ENCODE data around the gene NWD2.
A peak's percentile ranks its signal among the peaks of the same experiment; 100 is the strongest.

Gene NWD2

GRCh38 chr4:37439809-37440474 lies 195.4 kb downstream of the NWD2 start:
- no peak for DNase-seq (ENCODE audit: low spot score)

GRCh38 chr4:37440501-37440900 lies 196.0 kb downstream of the NWD2 start:
- no peak for DNase-seq (ENCODE audit: low spot score)

GRCh38 chr4:37441231-37442061 lies 196.9 kb downstream of the NWD2 start:
- no peak for DNase-seq (ENCODE audit: low spot score)

GRCh38 chr4:37442062-37442323 lies 197.4 kb downstream of the NWD2 start:
- no peak for DNase-seq (ENCODE audit: low spot score)

- DNase-seq (ENCODE audit: low spot score) = no peak
Measured at GRCh38 chr4:37443137-37443536, 198.6 kb downstream of the NWD2 start.

- DNase-seq (ENCODE audit: low spot score) = no peak
Measured at GRCh38 chr4:37445023-37445422, 200.5 kb downstream of the NWD2 start.

- no peak for DNase-seq (ENCODE audit: low spot score)
Measured at GRCh38 chr4:37446016-37446415, 201.5 kb downstream of the NWD2 start.

GRCh38 chr4:37447886-37448285 lies 203.3 kb downstream of the NWD2 start:
- no peak for DNase-seq (ENCODE audit: low spot score)

GRCh38 chr4:37450309-37450708 lies 205.8 kb downstream of the NWD2 start:
- DNase-seq (ENCODE audit: low spot score) = no peak

GRCh38 chr4:37450911-37451310 lies 206.4 kb downstream of the NWD2 start:
- no peak for DNase-seq (ENCODE audit: low spot score)

- DNase-seq (ENCODE audit: low spot score) = no peak
Measured at GRCh38 chr4:37451656-37452055, 207.1 kb downstream of the NWD2 start.

GRCh38 chr4:37452952-37453280 lies 208.4 kb downstream of the NWD2 start:
- peak; percentile 70 for DNase-seq (ENCODE audit: low spot score)

- DNase-seq (ENCODE audit: low spot score) = peak; percentile 79
Measured at GRCh38 chr4:37453281-37453998, 208.9 kb downstream of the NWD2 start.

GRCh38 chr4:37453999-37454800 lies 209.7 kb downstream of the NWD2 start:
- no peak for DNase-seq (ENCODE audit: low spot score)

GRCh38 chr4:37455301-37456131 lies 211.0 kb downstream of the NWD2 start:
- no peak for DNase-seq (ENCODE audit: low spot score)

GRCh38 chr4:37461801-37462200 lies 217.3 kb downstream of the NWD2 start:
- no peak for DNase-seq (ENCODE audit: low spot score)

GRCh38 chr4:37463033-37463856 lies 218.7 kb downstream of the NWD2 start:
- DNase-seq (ENCODE audit: low spot score) = no peak

- DNase-seq (ENCODE audit: low spot score) = no peak
Measured at GRCh38 chr4:37464373-37465128, 220.0 kb downstream of the NWD2 start.

GRCh38 chr4:37465296-37465695 lies 220.8 kb downstream of the NWD2 start:
- no peak for DNase-seq (ENCODE audit: low spot score)

- DNase-seq (ENCODE audit: low spot score) = no peak
Measured at GRCh38 chr4:37465845-37466244, 221.3 kb downstream of the NWD2 start.
